T-cell (primary cell): ENCODE data around the gene SLC5A10. TPM values are rescaled to one million over a fixed set of nuclear protein-coding genes. Genes with fewer than 3 reads are reported as not detected.
A peak's percentile ranks its signal among the peaks of the same experiment; 100 is the strongest.

ENCODE experiments used
- ATAC-seq, 4 experiments: fragments of 200-7000 bp in 3 of 4; fragments of 150-1000 bp in 1 of 4; cut with Tn5 transposase; replicated peaks in 1 of 4; 1 replicate in 3 of 4; 2 replicates in 1 of 4; pipeline ENCODE4 v1.10.0; 2021; ENCODE audit warnings: moderate library complexity in 3 of 4, mild to moderate bottlenecking in 2 of 4, moderate number of reproducible peaks in 1 of 4
- CTCF ChIA-PET, 2 donors: fragments of 300-600 bp; sonication (Branson Sonifier 250); formaldehyde crosslinking; loops; one replicate each; lab custom pipeline; 2022; ENCODE audit warnings: antibody characterized with exemption in 2 of 2; lab: Charles Lee
- POLR2A ChIA-PET, 2 donors: fragments of 300-600 bp; sonication (Branson Sonifier 250); formaldehyde crosslinking; loops; one replicate each; lab custom pipeline; 2022; ENCODE audit warnings: antibody characterized with exemption in 2 of 2; lab: Charles Lee
- DNase-seq, 35 experiments: peaks; one replicate each; pipeline versions ENCODE4 v3.0.0 to v3.0.0-alpha.2; 2013 to 2023
- H3K27ac ChIP-seq: one replicate; pipeline ENCODE4 v1.5.1; 2013; ENCODE audit warnings: low read length
- H3K27me3 ChIP-seq, 2 experiments: replicated peaks in 1 of 2; 1 replicate in 1 of 2; 2 replicates in 1 of 2; pipeline versions ENCODE4 v1.6.1 to v1.7.0; 2013; ENCODE audit warnings: low read length in 1 of 2, mixed read lengths in 1 of 2; ENCODE audit not compliant: control insufficient read depth in 2 of 2, insufficient read depth in 2 of 2; ENCODE audit errors: extremely low read depth in 1 of 2
- H3K36me3 ChIP-seq, 2 donors: 1 replicate in 1 of 2; 2 replicates in 1 of 2; pipeline versions ENCODE4 v1.6.1 to v1.7.0; 2013; ENCODE audit warnings: low read length in 1 of 2; ENCODE audit not compliant: control insufficient read depth in 2 of 2, insufficient read depth in 1 of 2; ENCODE audit errors: extremely low read depth in 1 of 2
- H3K4me1 ChIP-seq, 2 experiments: 1 replicate in 1 of 2; 2 replicates in 1 of 2; pipeline versions ENCODE4 v1.6.1 to v1.7.0; 2013; ENCODE audit warnings: low read length in 2 of 2, mixed read lengths in 1 of 2; ENCODE audit not compliant: insufficient read depth in 2 of 2, control insufficient read depth in 1 of 2; ENCODE audit errors: extremely low read depth in 1 of 2
- H3K4me3 ChIP-seq, 2 donors: 1 replicate in 1 of 2; 2 replicates in 1 of 2; pipeline versions ENCODE4 v1.5.1 to v1.7.0; 2013; ENCODE audit warnings: mild to moderate bottlenecking in 2 of 2, low read length in 1 of 2, moderate library complexity in 1 of 2; ENCODE audit not compliant: control insufficient read depth in 1 of 2; ENCODE audit errors: extremely low read depth in 1 of 2
- H3K9me3 ChIP-seq: 2 replicates; pipeline ENCODE4 v1.7.0; 2013
- H3K27ac Mint-ChIP-seq, 2 donors: one replicate each; pipeline ENCODE4 v1.8.0; 2020 to 2021; ENCODE audit warnings: mild to moderate bottlenecking in 2 of 2, mixed read lengths in 2 of 2
- H3K27me3 Mint-ChIP-seq, 2 donors: one replicate each; pipeline ENCODE4 v1.8.0; 2021 to 2022; ENCODE audit warnings: mixed read lengths in 2 of 2
- H3K36me3 Mint-ChIP-seq: one replicate; pipeline ENCODE4 v1.8.0; 2021; ENCODE audit warnings: mixed read lengths
- H3K4me1 Mint-ChIP-seq, 3 donors: one replicate each; pipeline ENCODE4 v1.8.0; 2020 to 2022; ENCODE audit warnings: mixed read lengths in 3 of 3, mild to moderate bottlenecking in 1 of 3
- H3K4me3 Mint-ChIP-seq, 3 donors: one replicate each; pipeline ENCODE4 v1.8.0; 2020 to 2022; ENCODE audit warnings: mild to moderate bottlenecking in 3 of 3, mixed read lengths in 3 of 3, moderate library complexity in 3 of 3
- H3K9me3 Mint-ChIP-seq, 3 donors: one replicate each; pipeline ENCODE4 v1.8.0; 2020 to 2022; ENCODE audit warnings: mixed read lengths in 3 of 3
- WGBS: methylation state at CpG from one replicate; pipeline ENCODE4 v1.1.5; 2013; ENCODE audit warnings: missing lambda C conversion rate; ENCODE audit not compliant: insufficient coverage; 5-methylcytosine and 5-hydroxymethylcytosine counted together
- total RNA-seq, 35 experiments: library from RNA in 6 of 35; stranded (reverse) in 6 of 35; fragments of 120-200 nt in 1 of 35; gene quantifications; one replicate each; pipeline versions ENCODE4 v1.2.1 to v1.2.4 and lab custom pipeline; 2013 to 2026

The SLC5A10 gene
- total RNA-seq, 5 donors from 2014 or later (not counting 1 experiment from before 2014, with no cell fraction given), result 0.09 TPM; not detected in 4

GRCh38 chr17:18964550-18964949 lies 12.6 kb downstream of the SLC5A10 start:
- peaks cover 0 to 30% of the 10 kb centered on the region in 2 experiments for H3K4me1 ChIP-seq
- Mint-ChIP-seq H3K9me3 (no peaks in the 10 kb centered on the region), H3K4me3 (no peak overlapping the region), H3K27ac (peak overlapping the region in 1 of 2 donors; percentile 17), H3K27me3 (peaks cover 0 to 3% of the 10 kb centered on the region in 2 donors), H3K4me1 (peaks cover 7 to 15% (median 8%) of the 10 kb centered on the region in 3 donors), H3K36me3 (no peaks in the 10 kb centered on the region)
- no peaks in the 10 kb centered on the region for H3K9me3 ChIP-seq
- no peaks in the 10 kb centered on the region for H3K36me3 ChIP-seq
- 90% methylated on average over 6 of the region's 9 CpGs for WGBS
- DNase-seq, result no peak
- H3K4me3 ChIP-seq, result no peak overlapping the region
- ChIA-PET CTCF (no interaction called here), POLR2A (no interaction called here)
- H3K27me3 ChIP-seq, result peaks cover 0 to 4% of the 10 kb centered on the region in 2 experiments
- H3K27ac ChIP-seq, result no peak overlapping the region
- ATAC-seq, result no peak

DNA sequence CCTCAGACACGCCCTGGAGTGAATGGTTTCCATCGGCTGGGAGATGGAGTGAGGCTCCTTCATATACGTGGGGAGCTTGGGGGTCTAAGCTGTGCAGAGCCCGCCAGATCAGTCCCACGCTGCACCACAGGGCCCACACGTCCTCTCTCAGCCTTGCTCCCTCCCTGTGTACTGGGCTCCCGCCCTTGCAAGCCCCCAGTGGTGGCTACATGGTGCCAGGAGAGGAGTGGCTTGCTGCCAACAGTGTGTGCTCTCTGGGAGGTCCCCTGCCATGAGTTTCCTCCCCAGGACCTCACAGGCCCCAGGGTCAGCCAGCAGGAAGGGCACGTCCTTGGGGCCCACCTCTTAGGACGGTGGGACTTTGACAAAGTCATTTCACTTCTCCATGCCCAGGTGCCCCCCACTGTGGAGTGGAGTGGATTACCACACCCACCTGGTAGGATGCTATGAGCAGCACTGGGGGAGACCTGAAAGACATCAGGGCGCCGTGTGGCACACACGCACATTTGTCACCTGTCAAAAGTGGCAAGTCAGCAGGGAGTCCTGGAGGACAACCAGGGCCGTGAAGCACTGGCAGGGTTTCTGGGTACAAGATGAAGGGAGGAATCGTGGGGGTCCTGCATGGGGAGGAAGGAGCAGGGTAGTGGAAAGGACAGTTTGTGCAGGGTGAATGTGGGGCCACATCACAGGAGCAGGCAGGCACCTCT lies 13.7 kb downstream of the SLC5A10 start:
- ATAC-seq (no peak), DNase-seq (no peak)
- Mint-ChIP-seq H3K27ac (no peak overlapping the region), H3K4me1 (peaks cover 3 to 14% (median 13%) of the 10 kb centered on the region in 3 donors), H3K27me3 (peaks cover 0 to 3% of the 10 kb centered on the region in 2 donors), H3K4me3 (no peak overlapping the region), H3K9me3 (no peaks in the 10 kb centered on the region), H3K36me3 (no peaks in the 10 kb centered on the region)
- no peaks in the 10 kb centered on the region for H3K9me3 ChIP-seq
- peaks cover 0 to 26% of the 10 kb centered on the region in 2 experiments for H3K4me1 ChIP-seq
- ChIA-PET POLR2A (no interaction called here), CTCF (no interaction called here)
- 81% methylated on average over 7 of the region's 14 CpGs for WGBS
- H3K4me3 ChIP-seq, result no peak overlapping the region
- no peak overlapping the region for H3K27ac ChIP-seq
- H3K27me3 ChIP-seq, result peaks cover 0 to 4% of the 10 kb centered on the region in 2 experiments
- no peaks in the 10 kb centered on the region for H3K36me3 ChIP-seq

GRCh38 chr17:18966831-18967624 lies 15.1 kb downstream of the SLC5A10 start:
- no peak overlapping the region for H3K27ac Mint-ChIP-seq
- no peaks in the 10 kb centered on the region for H3K27me3 Mint-ChIP-seq
- no peak for DNase-seq
- no peak for ATAC-seq
- POLR2A ChIA-PET, result no interaction called here
- no peak overlapping the region for H3K27ac ChIP-seq
- peaks cover 2 to 5% of the 10 kb centered on the region in 2 donors for H3K36me3 ChIP-seq
- H3K9me3 ChIP-seq, result no peaks in the 10 kb centered on the region
- no peaks in the 10 kb centered on the region for H3K27me3 ChIP-seq
- H3K4me1 ChIP-seq, result peaks cover 0 to 13% of the 10 kb centered on the region in 2 experiments
- H3K4me3 Mint-ChIP-seq, result no peak overlapping the region
- no peaks in the 10 kb centered on the region for H3K36me3 Mint-ChIP-seq
- WGBS, result 82% methylated on average over 12 of the region's 19 CpGs
- no peak overlapping the region for H3K4me3 ChIP-seq
- no peaks in the 10 kb centered on the region for H3K9me3 Mint-ChIP-seq
- CTCF ChIA-PET, result no interaction called here
- peaks cover 0 to 9% (median 7%) of the 10 kb centered on the region in 3 donors for H3K4me1 Mint-ChIP-seq

DNA sequence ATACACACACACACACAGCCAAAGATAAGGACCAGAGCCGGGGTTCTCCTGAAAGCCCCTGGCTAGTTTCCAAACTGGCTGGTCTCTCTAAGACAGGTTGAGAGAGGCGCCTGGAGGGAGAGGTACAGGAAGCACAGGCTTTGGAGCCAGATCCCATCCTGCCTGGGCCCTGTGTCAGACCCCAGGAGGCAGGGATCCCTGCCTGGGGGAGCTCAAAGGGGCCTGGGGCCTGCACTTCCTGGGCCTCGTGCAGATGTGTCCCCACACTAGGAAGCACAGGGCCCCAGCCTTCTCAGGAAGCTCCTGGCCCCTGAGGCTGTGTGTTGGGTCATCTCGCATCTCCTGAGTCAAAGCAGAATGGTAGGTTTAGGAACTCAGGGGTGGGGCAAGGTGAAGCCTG lies 16.0 kb downstream of the SLC5A10 start:
- H3K9me3 ChIP-seq, result no peaks in the 10 kb centered on the region
- H3K27me3 ChIP-seq, result no peaks in the 10 kb centered on the region
- POLR2A ChIA-PET, result no interaction called here
- peaks cover 0 to 12% of the 10 kb centered on the region in 2 experiments for H3K4me1 ChIP-seq
- peaks cover 2 to 5% of the 10 kb centered on the region in 2 donors for H3K36me3 ChIP-seq
- H3K36me3 Mint-ChIP-seq, result no peaks in the 10 kb centered on the region
- H3K27ac ChIP-seq, result no peak overlapping the region
- no peak for ATAC-seq
- H3K9me3 Mint-ChIP-seq, result no peaks in the 10 kb centered on the region
- H3K4me3 ChIP-seq, result no peak overlapping the region
- no peak for DNase-seq
- CTCF ChIA-PET, result no interaction called here
- 47% methylated on average over 2 of the region's 4 CpGs for WGBS
- H3K27ac Mint-ChIP-seq, result no peak overlapping the region
- H3K27me3 Mint-ChIP-seq, result no peaks in the 10 kb centered on the region
- peaks cover 0 to 9% (median 7%) of the 10 kb centered on the region in 3 donors for H3K4me1 Mint-ChIP-seq
- H3K4me3 Mint-ChIP-seq, result no peak overlapping the region

DNA sequence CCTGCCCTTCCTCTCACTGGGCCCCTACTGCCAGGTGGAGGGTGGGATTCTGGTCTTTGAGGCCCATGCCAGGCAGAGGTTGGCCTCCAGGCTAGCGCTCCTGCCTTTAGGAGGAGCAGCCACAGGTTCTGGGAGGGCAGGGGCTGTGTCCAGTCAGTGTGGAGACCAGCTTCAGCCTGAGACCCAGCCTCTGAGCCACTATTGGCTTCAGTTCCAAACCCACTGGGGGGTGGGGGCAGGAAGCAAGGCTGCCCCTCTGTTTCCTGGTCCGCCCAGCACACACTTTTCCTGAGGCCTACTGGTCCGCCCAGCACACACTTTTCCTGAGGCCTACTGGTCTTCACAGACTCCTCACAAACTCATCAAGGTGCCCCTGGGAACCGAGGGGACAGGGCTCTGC lies 16.4 kb downstream of the SLC5A10 start:
- no peaks in the 10 kb centered on the region for H3K9me3 Mint-ChIP-seq

GRCh38 chr17:18968945-18969887 lies 17.3 kb downstream of the SLC5A10 start:
- H3K27me3 ChIP-seq, result no peaks in the 10 kb centered on the region
- ATAC-seq (no peak), DNase-seq (no peak)
- H3K4me3 ChIP-seq, result no peak overlapping the region
- 90% methylated on average over 14 of the region's 23 CpGs for WGBS
- CTCF ChIA-PET, result no interaction called here
- H3K4me1 Mint-ChIP-seq, result peaks cover 0 to 9% (median 7%) of the 10 kb centered on the region in 3 donors
- no peak overlapping the region for H3K27ac ChIP-seq
- no peaks in the 10 kb centered on the region for H3K36me3 Mint-ChIP-seq
- POLR2A ChIA-PET, result interaction anchor here in 1 of 2 donors (0.5 kb wide), 2 partner anchors 13 to 338 kb away, joined by 3 to 9 read pairs; no protein-coding TSS in a partner anchor
- H3K27me3 Mint-ChIP-seq, result no peaks in the 10 kb centered on the region
- no peak overlapping the region for H3K4me3 Mint-ChIP-seq
- H3K9me3 ChIP-seq, result no peaks in the 10 kb centered on the region
- H3K36me3 ChIP-seq, result peaks cover 2 to 5% of the 10 kb centered on the region in 2 donors
- H3K27ac Mint-ChIP-seq, result no peak overlapping the region
- H3K9me3 Mint-ChIP-seq, result no peaks in the 10 kb centered on the region
- H3K4me1 ChIP-seq, result peaks cover 0 to 12% of the 10 kb centered on the region in 2 experiments

More for the DNA sequence above, 16.4 kb downstream of the SLC5A10 start:
- no peak overlapping the region for H3K4me3 Mint-ChIP-seq
- no peak for DNase-seq
- Histone ChIP-seq H3K27ac (no peak overlapping the region), H3K27me3 (no peaks in the 10 kb centered on the region), H3K4me3 (no peak overlapping the region), H3K9me3 (no peaks in the 10 kb centered on the region), H3K36me3 (peaks cover 2 to 5% of the 10 kb centered on the region in 2 donors), H3K4me1 (peaks cover 0 to 12% of the 10 kb centered on the region in 2 experiments)
- no peak for ATAC-seq
- H3K27ac Mint-ChIP-seq, result no peak overlapping the region
- WGBS, result 83% methylated on average over 4 of the region's 4 CpGs
- H3K36me3 Mint-ChIP-seq, result no peaks in the 10 kb centered on the region
- H3K27me3 Mint-ChIP-seq, result no peaks in the 10 kb centered on the region
- ChIA-PET CTCF (no interaction called here), POLR2A (no interaction called here)
- H3K4me1 Mint-ChIP-seq, result peaks cover 0 to 9% (median 7%) of the 10 kb centered on the region in 3 donors
